ENCODE measurements around the gene ACOT11.
"Not testable (repeated sequence)": the region's sequence is repeated elsewhere in the genome, so short reads cannot be mapped to it uniquely, and the experiment has no call there.

Gene ACOT11

GRCh38 chr1:54528613-54529012 lies 19.4 kb upstream of the ACOT11 start:
- H3K4me3 ChIP-seq (ENCODE audit: low read depth, low read length): no peak overlapping the region
- no peak for DNase-seq (ENCODE audit: low read depth, low spot score)
- POLR2A ChIA-PET: no interaction called here
- no peak for TF ChIP-seq CTCF (IDR thresholded peaks at IDR 0.05; ENCODE audit: insufficient read depth, low read length, missing control alignments)
- CTCF ChIA-PET: no interaction called here

DNA sequence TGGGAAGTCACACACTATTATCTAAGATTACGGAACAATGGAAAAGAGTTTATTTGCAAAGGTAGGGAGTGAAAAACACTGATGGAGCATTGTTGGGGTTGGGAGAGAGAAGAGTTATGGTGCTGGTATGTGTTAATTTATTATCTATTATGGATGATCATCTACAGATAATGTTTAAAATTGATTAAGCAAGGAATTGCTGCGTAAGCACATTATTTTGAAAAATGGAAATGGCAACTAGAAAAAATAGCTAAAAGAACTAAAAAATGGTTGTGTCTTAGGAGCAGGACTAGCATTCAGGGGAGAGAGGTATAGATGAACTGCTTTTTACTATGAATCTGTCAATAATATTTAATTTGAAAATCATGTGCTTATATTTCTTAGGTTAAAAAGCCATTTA lies 16.0 kb upstream of the ACOT11 start:
- no peak for TF ChIP-seq CTCF (IDR thresholded peaks at IDR 0.05; ENCODE audit: insufficient read depth, low read length, missing control alignments)
- DNase-seq (ENCODE audit: low read depth, low spot score): no peak
- H3K4me3 ChIP-seq (ENCODE audit: low read depth, low read length): no peak overlapping the region
- ChIA-PET CTCF (interaction anchor here (1.4 kb wide), 1 partner anchor 16 kb away, joined by 5 read pairs; no protein-coding TSS in a partner anchor), POLR2A (no interaction called here)

DNA sequence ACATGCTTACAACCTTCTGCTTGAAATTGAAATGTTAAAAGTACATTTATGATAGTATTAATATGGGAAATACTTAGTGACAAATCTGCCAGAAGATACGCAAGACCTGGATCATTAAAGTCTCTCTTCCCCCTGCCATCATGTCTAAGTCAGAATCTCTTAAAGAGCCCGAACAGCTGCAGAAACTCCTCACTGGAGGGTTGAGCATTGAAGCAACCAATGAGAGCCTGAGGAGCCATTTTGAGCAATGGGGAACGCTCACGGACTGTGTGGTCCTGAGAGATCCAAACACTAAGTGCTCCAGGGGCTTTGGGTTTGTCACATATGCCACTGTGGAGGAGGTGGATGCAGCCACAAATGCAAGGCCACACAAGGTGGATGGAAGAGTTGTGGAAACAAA lies 11.4 kb upstream of the ACOT11 start:
- DNase-seq (ENCODE audit: low read depth, low spot score); CTCF ChIA-PET; POLR2A ChIA-PET: not testable (repeated sequence)

DNA sequence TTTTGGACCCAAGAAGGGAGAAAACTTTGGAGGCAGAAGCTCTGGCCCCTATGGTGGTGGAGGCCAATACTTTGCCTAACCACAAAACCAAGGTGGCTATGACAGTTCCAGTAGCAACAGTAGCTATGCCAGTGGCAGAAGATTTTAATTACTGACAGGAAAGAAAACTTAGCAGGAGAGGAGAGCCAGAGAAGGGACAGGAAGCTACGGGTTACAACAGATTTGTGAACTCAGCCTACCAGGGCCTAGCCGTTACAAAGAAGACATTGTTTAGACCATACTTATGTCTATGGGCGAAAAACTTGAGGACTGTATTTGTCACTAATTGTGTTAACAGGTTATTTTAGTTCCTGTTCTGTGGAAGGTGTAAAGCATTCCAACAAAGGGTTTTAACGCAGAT lies 10.4 kb upstream of the ACOT11 start:
- H3K4me3 ChIP-seq (ENCODE audit: low read depth, low read length): no peak overlapping the region
- no peak for DNase-seq (ENCODE audit: low read depth, low spot score)
- TF ChIP-seq CTCF (IDR thresholded peaks at IDR 0.05; ENCODE audit: insufficient read depth, low read length, missing control alignments): no peak
- ChIA-PET CTCF (no interaction called here), POLR2A (no interaction called here)

More for the DNA sequence above, 11.4 kb upstream of the ACOT11 start:
- not testable (repeated sequence) for H3K4me3 ChIP-seq (ENCODE audit: low read depth, low read length)

DNA sequence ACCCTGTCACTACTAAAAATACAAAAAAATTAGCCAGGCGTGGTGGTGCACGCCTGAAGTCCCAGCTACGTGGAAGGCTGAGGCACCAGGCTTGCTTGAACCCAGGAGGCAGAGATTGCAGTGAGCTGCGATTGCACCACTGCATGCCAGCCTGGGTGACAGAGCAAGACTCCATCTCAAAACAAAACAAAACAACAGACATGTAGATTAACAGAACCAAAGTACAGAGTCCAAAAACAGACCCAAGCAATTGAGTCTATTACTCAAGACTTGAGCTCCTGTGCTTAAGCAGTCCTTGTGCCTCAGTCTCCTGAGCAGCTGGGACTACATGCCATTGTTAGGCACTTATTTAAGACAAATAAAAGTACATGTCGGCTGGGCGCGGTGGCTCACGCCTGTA lies 9.5 kb upstream of the ACOT11 start:
- CTCF ChIA-PET: interaction anchor here (0.9 kb wide), 1 partner anchor 467 kb away, joined by 3 read pairs; no protein-coding TSS in a partner anchor
- POLR2A ChIA-PET: no interaction called here
- H3K4me3 ChIP-seq (ENCODE audit: low read depth, low read length): no peak overlapping the region
- TF ChIP-seq CTCF (IDR thresholded peaks at IDR 0.05; ENCODE audit: insufficient read depth, low read length, missing control alignments): no peak
- no peak for DNase-seq (ENCODE audit: low read depth, low spot score)

DNA sequence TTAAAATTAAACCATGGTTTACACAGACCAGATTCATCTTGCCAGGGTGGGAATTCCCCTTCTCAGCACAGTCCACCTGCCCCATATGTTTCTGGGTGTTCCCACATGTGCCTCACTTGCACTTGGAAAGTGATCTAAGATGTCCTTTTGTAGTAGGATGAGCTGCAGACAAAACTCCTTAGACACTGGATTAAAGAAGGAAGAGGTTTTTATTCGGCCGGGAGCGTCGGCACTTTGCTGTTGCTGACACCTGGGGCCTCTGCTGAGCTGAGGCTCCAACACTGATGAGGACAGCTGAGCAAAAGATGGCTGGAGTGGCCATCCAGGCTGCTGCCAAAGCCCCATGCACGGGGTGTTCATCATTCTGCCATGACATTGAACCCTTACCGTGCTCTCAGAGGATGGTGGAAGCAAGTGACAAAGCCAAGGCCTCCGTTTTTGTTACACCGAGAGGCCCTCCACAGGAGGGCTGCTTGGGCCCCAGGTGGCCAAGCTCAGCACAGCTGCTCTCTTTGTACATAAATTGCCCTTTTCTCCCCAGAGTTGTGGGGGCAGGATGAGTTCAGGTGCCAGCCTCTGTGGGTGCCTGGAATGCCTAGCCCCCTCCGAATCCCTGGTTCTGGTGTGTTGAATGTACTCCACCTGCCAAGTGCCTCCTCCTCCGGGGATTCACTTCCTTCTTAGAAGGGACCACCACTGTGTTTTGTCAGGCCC lies 7.3 kb upstream of the ACOT11 start:
- ChIA-PET POLR2A (no interaction called here), CTCF (interaction anchor here (0.9 to 1.0 kb wide), 2 partner anchors 10 to 51 kb away, joined by 3 read pairs; no protein-coding TSS in a partner anchor)
- H3K4me3 ChIP-seq (ENCODE audit: low read depth, low read length): no peak overlapping the region
- DNase-seq (ENCODE audit: low read depth, low spot score): no peak
- no peak for TF ChIP-seq CTCF (IDR thresholded peaks at IDR 0.05; ENCODE audit: insufficient read depth, low read length, missing control alignments)

Data from AG04449 (cell line).